ENCODE data around the gene SEMA5A. TPM values are rescaled to one million over a fixed set of nuclear protein-coding genes. Genes with fewer than 3 reads are reported as not detected.

Gene SEMA5A
- total and polyA plus RNA-seq, 2 of the 13 experiments (the other 11 are each of a cell fraction or from before 2014, with no cell fraction given), result 0.01 TPM; not detected in 1

DNA sequence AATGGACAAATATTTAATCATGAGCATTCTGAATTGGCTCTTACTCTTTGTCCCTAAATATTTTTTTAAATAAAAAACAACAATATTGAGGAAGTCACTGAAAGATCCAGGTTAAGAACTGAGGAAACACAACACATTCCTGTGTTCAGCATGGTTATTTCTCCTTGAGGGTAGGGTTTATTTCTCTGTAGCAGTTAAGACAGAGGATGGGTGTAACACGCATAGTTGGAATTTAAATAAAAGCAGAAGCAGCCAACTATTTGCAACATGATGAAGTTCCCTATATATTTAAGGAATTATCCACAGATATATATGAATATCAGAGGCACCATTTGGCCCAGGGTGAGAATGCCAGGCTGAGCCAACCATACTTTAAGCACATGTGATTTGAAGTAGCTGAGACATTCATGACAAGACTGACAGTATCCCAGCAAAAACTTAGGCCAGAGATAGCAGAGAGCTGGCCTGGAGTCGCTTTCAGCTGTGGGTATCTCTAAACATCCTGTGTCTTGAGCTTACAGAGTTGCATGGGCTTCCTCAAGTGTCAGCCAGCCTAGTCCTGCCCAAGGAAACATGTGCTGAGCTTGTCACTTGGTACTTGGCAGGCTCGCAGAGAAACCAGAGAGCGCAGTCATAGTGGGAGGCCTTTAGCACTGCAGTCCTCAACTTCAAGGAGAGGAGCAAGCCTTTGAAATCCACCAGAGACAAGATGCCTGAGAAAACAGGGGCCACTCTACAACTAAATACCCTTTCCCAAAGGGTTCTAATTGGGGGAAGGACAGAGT lies 43.6 kb downstream of the SEMA5A start:
- no peaks in the 10 kb centered on the region for H3K79me2 ChIP-seq (ENCODE audit: insufficient read depth, low read length)
- H3K4me2 ChIP-seq (ENCODE audit: low read depth, low read length), result no peak overlapping the region
- H3K4me1 ChIP-seq (ENCODE audit: insufficient read depth, low read length), result no peaks in the 10 kb centered on the region
- H3K36me3 ChIP-seq (replicated peaks in 1 of 2; ENCODE audit: control insufficient read depth in 1 of 2, insufficient read depth in 2 of 2, low read length in 2 of 2), result no peaks in the 10 kb centered on the region
- H3K27me3 ChIP-seq (ENCODE audit: control insufficient read depth in 1 of 2, insufficient read depth in 2 of 2, low read length in 2 of 2), result no peaks in the 10 kb centered on the region
- no peak overlapping the region for H3K27ac ChIP-seq (ENCODE audit: extremely low read length, insufficient read depth, low read length)
- no peaks in the 10 kb centered on the region for H4K20me1 ChIP-seq (ENCODE audit: insufficient read depth, low read length)
- intact Hi-C loops (cut with micrococcal nuclease; ENCODE audit: unreplicated experiment) (no loop called here), in situ Hi-C loops (cut with HindIII; ENCODE audit: extremely low pct_ligation_motif_present, low pct_unique_long_range_greater_than_20kb) (no loop called here)
- no peak overlapping the region for H2AFZ ChIP-seq (ENCODE audit: low read length)
- no peak for DNase-seq (ENCODE audit: low spot score)
- ATAC-seq, result no peak
- H3K9ac ChIP-seq (ENCODE audit: insufficient read depth, low read depth, low read length), result no peak overlapping the region
- ChIA-PET CTCF (ENCODE audit: low intra/inter-chr PET ratio, low total read pairs) (no interaction called here), POLR2A (no interaction called here)
- WGBS (ENCODE audit: low lambda C conversion rate), result 17% methylated on average over 3 of the region's 4 CpGs
- H3K4me3 ChIP-seq (replicated peaks in 1 of 3; ENCODE audit: insufficient read depth in 1 of 3, low read depth in 2 of 3, low read length in 3 of 3), result no peak overlapping the region
- no TSS peak for BruUV-seq (replicated peaks)
- TF ChIP-seq TCF12 (IDR thresholded peaks at IDR 0.05) (no peak), TCF12 (CRISPR knock-in tag; IDR thresholded peaks at IDR 0.05) (no peak), ZNF547 (CRISPR knock-in tag; IDR thresholded peaks at IDR 0.05) (no peak), CREM (IDR thresholded peaks at IDR 0.05) (no peak), CREM (CRISPR knock-in tag; IDR thresholded peaks at IDR 0.05) (no peak), NPAS2 (CRISPR knock-in tag; IDR thresholded peaks at IDR 0.05; ENCODE audit: borderline replicate concordance) (no peak), SYNCRIP (IDR thresholded peaks at IDR 0.05; ENCODE audit: insufficient read depth, low read depth, low read length) (no peak), ZNF235 (CRISPR knock-in tag; IDR thresholded peaks at IDR 0.05; ENCODE audit: borderline replicate concordance) (no peak), TFAP4 (IDR thresholded peaks at IDR 0.05; ENCODE audit: borderline replicate concordance, low read depth) (no peak), ONECUT2 (CRISPR knock-in tag; IDR thresholded peaks at IDR 0.05) (no peak), NCOA5 (CRISPR knock-in tag; IDR thresholded peaks at IDR 0.05) (no peak), CC2D1A (CRISPR knock-in tag; IDR thresholded peaks at IDR 0.05) (no peak)
- TF ChIP-seq, protein P1, sequence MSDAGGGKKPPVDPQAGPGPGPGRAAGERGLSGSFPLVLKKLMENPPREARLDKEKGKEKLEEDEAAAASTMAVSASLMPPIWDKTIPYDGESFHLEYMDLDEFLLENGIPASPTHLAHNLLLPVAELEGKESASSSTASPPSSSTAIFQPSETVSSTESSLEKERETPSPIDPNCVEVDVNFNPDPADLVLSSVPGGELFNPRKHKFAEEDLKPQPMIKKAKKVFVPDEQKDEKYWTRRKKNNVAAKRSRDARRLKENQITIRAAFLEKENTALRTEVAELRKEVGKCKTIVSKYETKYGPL (CRISPR knock-in tag; IDR thresholded peaks at IDR 0.05), result no peak
- TF ChIP-seq, protein P2, sequence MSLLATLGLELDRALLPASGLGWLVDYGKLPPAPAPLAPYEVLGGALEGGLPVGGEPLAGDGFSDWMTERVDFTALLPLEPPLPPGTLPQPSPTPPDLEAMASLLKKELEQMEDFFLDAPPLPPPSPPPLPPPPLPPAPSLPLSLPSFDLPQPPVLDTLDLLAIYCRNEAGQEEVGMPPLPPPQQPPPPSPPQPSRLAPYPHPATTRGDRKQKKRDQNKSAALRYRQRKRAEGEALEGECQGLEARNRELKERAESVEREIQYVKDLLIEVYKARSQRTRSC (CRISPR knock-in tag; IDR thresholded peaks at IDR 0.05; ENCODE audit: low read depth), result no peak
- no peaks in the 10 kb centered on the region for H3K9me3 ChIP-seq (ENCODE audit: low read length)
- FAIRE-seq, result no peak
